ENCODE data around the gene VAV2.

VAV2 gene

GRCh38 chr9:133815781-133816180, 176.3 kb downstream of the VAV2 start:
- no peak for DNase-seq (ENCODE audit: low read depth in 2 of 2)

- no peak for DNase-seq (ENCODE audit: low read depth in 2 of 2)
Observed at GRCh38 chr9:133814586-133815208, 177.4 kb downstream of the VAV2 start.

- no peak for DNase-seq (ENCODE audit: low read depth in 2 of 2)
Observed at GRCh38 chr9:133813749-133814585, 178.2 kb downstream of the VAV2 start.

- DNase-seq (ENCODE audit: low read depth in 2 of 2) = no peak
Observed at GRCh38 chr9:133812941-133813748, 179.0 kb downstream of the VAV2 start.

GRCh38 chr9:133812077-133812868, 179.9 kb downstream of the VAV2 start:
- no peak for DNase-seq (ENCODE audit: low read depth in 2 of 2)

- DNase-seq (ENCODE audit: low read depth in 2 of 2) = no peak
Observed at GRCh38 chr9:133811471-133811870, 180.7 kb downstream of the VAV2 start.

GRCh38 chr9:133810556-133811195, 181.4 kb downstream of the VAV2 start:
- DNase-seq (ENCODE audit: low read depth in 2 of 2) = no peak

GRCh38 chr9:133809335-133809734, 182.8 kb downstream of the VAV2 start:
- no peak for DNase-seq (ENCODE audit: low read depth in 2 of 2)

- no peak for DNase-seq (ENCODE audit: low read depth in 2 of 2)
Observed at GRCh38 chr9:133807818-133808217, 184.3 kb downstream of the VAV2 start.

GRCh38 chr9:133807037-133807436, 185.1 kb downstream of the VAV2 start:
- no peak for DNase-seq (ENCODE audit: low read depth in 2 of 2)

GRCh38 chr9:133806623-133807010, 185.5 kb downstream of the VAV2 start:
- DNase-seq (ENCODE audit: low read depth in 2 of 2) = no peak

- DNase-seq (ENCODE audit: low read depth in 2 of 2) = no peak
Observed at GRCh38 chr9:133805876-133806622, 186.1 kb downstream of the VAV2 start.

GRCh38 chr9:133804199-133804598, 187.9 kb downstream of the VAV2 start:
- DNase-seq (ENCODE audit: low read depth in 2 of 2) = no peak

GRCh38 chr9:133803745-133804144, 188.4 kb downstream of the VAV2 start:
- DNase-seq (ENCODE audit: low read depth in 2 of 2) = no peak

- DNase-seq (ENCODE audit: low read depth in 2 of 2) = no peak
Observed at GRCh38 chr9:133803028-133803585, 189.0 kb downstream of the VAV2 start.

- DNase-seq (ENCODE audit: low read depth in 2 of 2) = no peak
Observed at GRCh38 chr9:133801739-133802138, 190.4 kb downstream of the VAV2 start.

- DNase-seq (ENCODE audit: low read depth in 2 of 2) = no peak
Observed at GRCh38 chr9:133800266-133800665, 191.9 kb downstream of the VAV2 start.

GRCh38 chr9:133799716-133800115, 192.4 kb downstream of the VAV2 start:
- DNase-seq (ENCODE audit: low read depth in 2 of 2) = no peak

GRCh38 chr9:133799106-133799505, 193.0 kb downstream of the VAV2 start:
- no peak for DNase-seq (ENCODE audit: low read depth in 2 of 2)

- no peak for DNase-seq (ENCODE audit: low read depth in 2 of 2)
Observed at GRCh38 chr9:133798160-133798559, 194.0 kb downstream of the VAV2 start.

Measured in stimulated activated CD8-positive, alpha-beta memory T cell treated with anti-CD3 and anti-CD28 coated beads, Interleukin-2, amount 100 ng/mL, for 1 hour (primary cell).